NCI-H748 treated with DMSO at 0.1 percent for 48 hours (cell line): ENCODE data around the gene FCER1G.

Experiments used
- DNase-seq: peaks from one replicate; lab custom pipeline; 2025; lab: John Stamatoyannopoulos, UW

FCER1G gene

DNA sequence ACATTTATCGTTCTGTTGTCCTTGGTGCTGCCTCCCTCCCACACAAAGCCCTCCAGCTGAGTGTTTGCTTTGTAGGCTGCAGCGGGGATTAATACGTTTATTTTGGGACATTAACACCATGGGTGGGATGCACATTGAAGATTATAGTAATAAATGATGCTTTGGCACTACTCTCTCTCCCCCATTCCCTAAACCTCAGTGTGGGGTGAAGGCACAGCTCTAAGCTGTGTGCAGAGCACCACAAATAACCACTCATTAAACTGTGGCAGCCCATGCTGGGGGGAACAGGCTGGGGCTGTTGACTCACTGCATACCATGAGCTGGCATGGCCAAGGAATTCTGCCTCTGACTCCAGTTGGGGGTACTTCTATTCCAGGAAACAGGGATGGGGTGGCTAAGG lies 51.1 kb downstream of the FCER1G start:
- DNase-seq: no peak

- DNase-seq: no peak
These were observed 51.7 kb downstream of the FCER1G start for GRCh38 chr1:161266836-161267235.

- no peak for DNase-seq
These were observed 52.2 kb downstream of the FCER1G start for GRCh38 chr1:161267321-161267720.
